ENCODE measurements around the gene KIF16B.
"Not testable (repeated sequence)": the region's sequence is repeated elsewhere in the genome, so short reads cannot be mapped to it uniquely, and the experiment has no call there.

KIF16B gene

GRCh38 chr20:16571333-16571732 lies 1.9 kb downstream of the KIF16B start:
- no peak overlapping the region for H3K4me3 ChIP-seq (ENCODE audit: low read depth in 1 of 2, low read length in 1 of 2)
- no peaks in the 10 kb centered on the region for H3K9me3 ChIP-seq
- H3K27me3 ChIP-seq: peaks cover 26% of the 10 kb centered on the region
- H3K36me3 ChIP-seq: no peaks in the 10 kb centered on the region
- no peak overlapping the region for H3K27ac ChIP-seq
- TF ChIP-seq CTCF (IDR thresholded peaks at IDR 0.05): no peak
- peaks cover 18 to 21% of the 10 kb centered on the region in 2 experiments for H3K4me1 ChIP-seq (ENCODE audit: control insufficient read depth in 1 of 2, insufficient read depth in 1 of 2, low read depth in 1 of 2, low read length in 1 of 2)

GRCh38 chr20:16569246-16570153 lies 3.7 kb downstream of the KIF16B start:
- peaks cover 8% of the 10 kb centered on the region for H3K27me3 ChIP-seq
- H3K36me3 ChIP-seq: no peaks in the 10 kb centered on the region
- H3K27ac ChIP-seq: no peak overlapping the region
- no peak for TF ChIP-seq CTCF (IDR thresholded peaks at IDR 0.05)
- no peaks in the 10 kb centered on the region for H3K9me3 ChIP-seq
- H3K4me1 ChIP-seq (ENCODE audit: control insufficient read depth in 1 of 2, insufficient read depth in 1 of 2, low read depth in 1 of 2, low read length in 1 of 2): peaks cover 9 to 10% of the 10 kb centered on the region in 2 experiments
- no peak overlapping the region for H3K4me3 ChIP-seq (ENCODE audit: low read depth in 1 of 2, low read length in 1 of 2)

GRCh38 chr20:16566080-16566479 lies 7.2 kb downstream of the KIF16B start:
- Histone ChIP-seq H3K27me3 (no peaks in the 10 kb centered on the region), H3K4me3 (ENCODE audit: low read depth in 1 of 2, low read length in 1 of 2) (no peak overlapping the region), H3K27ac (no peak overlapping the region), H3K36me3 (no peaks in the 10 kb centered on the region), H3K9me3 (no peaks in the 10 kb centered on the region), H3K4me1 (ENCODE audit: control insufficient read depth in 1 of 2, insufficient read depth in 1 of 2, low read depth in 1 of 2, low read length in 1 of 2) (no peaks in the 10 kb centered on the region)
- no peak for TF ChIP-seq CTCF (IDR thresholded peaks at IDR 0.05)

- H3K27ac ChIP-seq; H3K36me3 ChIP-seq; H3K27me3 ChIP-seq; H3K9me3 ChIP-seq; H3K4me3 ChIP-seq (ENCODE audit: low read depth in 1 of 2, low read length in 1 of 2); H3K4me1 ChIP-seq (ENCODE audit: control insufficient read depth in 1 of 2, insufficient read depth in 1 of 2, low read depth in 1 of 2, low read length in 1 of 2): not testable (repeated sequence)
Observed at GRCh38 chr20:16564079-16564478, 9.2 kb downstream of the KIF16B start.

- H3K4me1 ChIP-seq (ENCODE audit: control insufficient read depth in 1 of 2, insufficient read depth in 1 of 2, low read depth in 1 of 2, low read length in 1 of 2): no peaks in the 10 kb centered on the region
- TF ChIP-seq CTCF (IDR thresholded peaks at IDR 0.05): no peak
- no peaks in the 10 kb centered on the region for H3K36me3 ChIP-seq
- no peaks in the 10 kb centered on the region for H3K9me3 ChIP-seq
- H3K4me3 ChIP-seq (ENCODE audit: low read depth in 1 of 2, low read length in 1 of 2): no peak overlapping the region
- no peaks in the 10 kb centered on the region for H3K27me3 ChIP-seq
- no peak overlapping the region for H3K27ac ChIP-seq
Observed at GRCh38 chr20:16563066-16563806, 10.0 kb downstream of the KIF16B start.

GRCh38 chr20:16562259-16562658 lies 11.0 kb downstream of the KIF16B start:
- Histone ChIP-seq H3K27ac (no peak overlapping the region), H3K4me1 (ENCODE audit: control insufficient read depth in 1 of 2, insufficient read depth in 1 of 2, low read depth in 1 of 2, low read length in 1 of 2) (no peaks in the 10 kb centered on the region), H3K27me3 (no peaks in the 10 kb centered on the region), H3K9me3 (no peaks in the 10 kb centered on the region), H3K4me3 (ENCODE audit: low read depth in 1 of 2, low read length in 1 of 2) (no peak overlapping the region), H3K36me3 (no peaks in the 10 kb centered on the region)
- TF ChIP-seq CTCF (IDR thresholded peaks at IDR 0.05): no peak

Data from neutrophil (primary cell).